MM.1S (cell line): Measurements from ENCODE around the gene EIF4G2.

Experiments
- DNase-seq: peaks from one replicate; pipeline ENCODE4 v3.0.0-alpha.2; 2015
- H2AFZ ChIP-seq: fragments of 300-600 bp; sonication (generic); 2 replicates; pipeline ENCODE4 v1.6.0; 2016; ENCODE audit warnings: antibody characterized with exemption, low read length
- H3F3A ChIP-seq: fragments of 300-600 bp; sonication (generic); 2 replicates; pipeline ENCODE4 v1.6.1; 2016; ENCODE audit warnings: mild to moderate bottlenecking, antibody characterized with exemption, low read length, moderate library complexity, mixed read lengths; ENCODE audit not compliant: insufficient read depth
- H3K27ac ChIP-seq: fragments of 300-600 bp; sonication (generic); 2 replicates; pipeline ENCODE4 v1.5.1; 2016; ENCODE audit warnings: mild to moderate bottlenecking, low read length
- H3K27me3 ChIP-seq: fragments of 300-600 bp; sonication (generic); replicated peaks from 2 replicates; pipeline ENCODE4 v1.6.0; 2016; ENCODE audit warnings: low read length; ENCODE audit not compliant: insufficient read depth
- H3K36me3 ChIP-seq: fragments of 300-600 bp; sonication (generic); replicated peaks from 2 replicates; pipeline ENCODE4 v1.6.1; 2016; ENCODE audit warnings: mild to moderate bottlenecking, low read length, mixed read lengths; ENCODE audit not compliant: insufficient read depth
- H3K4me1 ChIP-seq: fragments of 300-600 bp; sonication (generic); 2 replicates; pipeline ENCODE4 v1.6.1; 2016; ENCODE audit warnings: low read length, mixed read lengths
- H3K4me2 ChIP-seq: fragments of 300-600 bp; sonication (generic); 2 replicates; pipeline ENCODE4 v1.6.0; 2016; ENCODE audit warnings: low read depth, low read length
- H3K4me3 ChIP-seq: fragments of 300-600 bp; sonication (generic); 2 replicates; pipeline ENCODE4 v1.5.1; 2016; ENCODE audit warnings: low read length, mixed read lengths
- H3K79me2 ChIP-seq: fragments of 300-600 bp; sonication (generic); 2 replicates; pipeline ENCODE4 v1.6.1; 2016; ENCODE audit warnings: mixed run types, low read length, mixed read lengths
- H3K9ac ChIP-seq: fragments of 300-600 bp; sonication (generic); 2 replicates; pipeline ENCODE4 v1.6.1; 2016; ENCODE audit warnings: low read length, mixed read lengths
- H3K9me2 ChIP-seq: fragments of 300-600 bp; sonication (generic); replicated peaks from 2 replicates; pipeline ENCODE4 v1.6.1; 2016; ENCODE audit warnings: mild to moderate bottlenecking, low read length, mixed read lengths; ENCODE audit not compliant: insufficient read depth
- H3K9me3 ChIP-seq: fragments of 300-600 bp; sonication (generic); replicated peaks from 2 replicates; pipeline ENCODE4 v1.6.1; 2016; ENCODE audit warnings: mild to moderate bottlenecking, low read length, mixed read lengths; ENCODE audit not compliant: insufficient read depth
- H4K20me1 ChIP-seq: fragments of 300-600 bp; sonication (generic); 2 replicates; pipeline ENCODE4 v1.6.1; 2016; ENCODE audit warnings: mild to moderate bottlenecking, low read length, moderate library complexity, mixed read lengths; ENCODE audit not compliant: insufficient read depth
- CTCF ChIP-seq: fragments of 300-600 bp; sonication (generic); IDR thresholded peaks from 2 replicates; pipeline ENCODE4 v1.5.1; 2016; ENCODE audit warnings: antibody characterized with exemption, low read length, mixed read lengths
- EZH2 ChIP-seq: fragments of 300-600 bp; sonication (generic); optimal IDR thresholded peaks from 2 replicates; pipeline ENCODE3; 2017; ENCODE audit warnings: low read depth, mild to moderate bottlenecking, antibody characterized with exemption, low read length, mixed read lengths
- EZH2phosphoT487 ChIP-seq: fragments of 300-600 bp; sonication (generic); IDR thresholded peaks from 2 replicates; pipeline ENCODE4 v1.6.1; 2018; ENCODE audit warnings: antibody characterized with exemption, low read length

EIF4G2 gene

GRCh38 chr11:10764412-10764811 lies 44.3 kb downstream of the EIF4G2 start:
- H3K4me1 ChIP-seq = 0 out of 2 replicates have a peak, but pooled peaks cover 7% of the 10 kb centered on the region
- DNase-seq = no peak
- H3K9me3 ChIP-seq = no peaks in the 10 kb centered on the region
- no peak overlapping the region for H3K4me2 ChIP-seq
- TF ChIP-seq CTCF (no peak), EZH2phosphoT487 (no peak), EZH2 (no peak)
- no peaks in the 10 kb centered on the region for H3F3A ChIP-seq
- H4K20me1 ChIP-seq = no peaks in the 10 kb centered on the region
- H2AFZ ChIP-seq = no peak overlapping the region
- H3K79me2 ChIP-seq = no peaks in the 10 kb centered on the region
- peaks cover 8% of the 10 kb centered on the region; the same call in 1 of the 2 replicates for H3K36me3 ChIP-seq
- H3K27ac ChIP-seq = no peak overlapping the region
- no peaks in the 10 kb centered on the region for H3K27me3 ChIP-seq
- no peak overlapping the region for H3K9ac ChIP-seq
- H3K9me2 ChIP-seq = no peaks in the 10 kb centered on the region
- H3K4me3 ChIP-seq = no peak overlapping the region

- no peak overlapping the region for H3K9ac ChIP-seq
- H3K79me2 ChIP-seq = no peaks in the 10 kb centered on the region
- no peak overlapping the region for H3K4me2 ChIP-seq
- no peaks in the 10 kb centered on the region for H3K9me2 ChIP-seq
- H3K4me3 ChIP-seq = no peak overlapping the region
- 0 out of 2 replicates have a peak, but pooled peaks cover 7% of the 10 kb centered on the region for H3K4me1 ChIP-seq
- no peaks in the 10 kb centered on the region for H3K27me3 ChIP-seq
- H3K27ac ChIP-seq = no peak overlapping the region
- no peaks in the 10 kb centered on the region for H4K20me1 ChIP-seq
- TF ChIP-seq CTCF (no peak), EZH2phosphoT487 (no peak), EZH2 (no peak)
- no peaks in the 10 kb centered on the region for H3F3A ChIP-seq
- H3K9me3 ChIP-seq = no peaks in the 10 kb centered on the region
- H2AFZ ChIP-seq = no peak overlapping the region
- no peak for DNase-seq
- H3K36me3 ChIP-seq = peaks cover 8% of the 10 kb centered on the region; the same call in 1 of the 2 replicates
Observed at GRCh38 chr11:10763766-10764165, 45.0 kb downstream of the EIF4G2 start.

- no peaks in the 10 kb centered on the region for H4K20me1 ChIP-seq
- H3K9ac ChIP-seq = no peak overlapping the region
- H3K79me2 ChIP-seq = no peaks in the 10 kb centered on the region
- H3K9me3 ChIP-seq = no peaks in the 10 kb centered on the region
- 0 out of 2 replicates have a peak, but pooled peaks cover 7% of the 10 kb centered on the region for H3K4me1 ChIP-seq
- H2AFZ ChIP-seq = no peak overlapping the region
- no peak overlapping the region for H3K4me3 ChIP-seq
- H3K4me2 ChIP-seq = no peak overlapping the region
- H3F3A ChIP-seq = no peaks in the 10 kb centered on the region
- DNase-seq = no peak
- no peak for TF ChIP-seq CTCF
- H3K27me3 ChIP-seq = no peaks in the 10 kb centered on the region
- no peak overlapping the region for H3K27ac ChIP-seq
- peaks cover 8% of the 10 kb centered on the region; the same call in 1 of the 2 replicates for H3K36me3 ChIP-seq
- H3K9me2 ChIP-seq = no peaks in the 10 kb centered on the region
Observed at GRCh38 chr11:10762913-10763421, 45.8 kb downstream of the EIF4G2 start.
